Umbilical cord (tissue), 2 donors: ENCODE results near the gene STRIT1. TPM values are rescaled to one million over a fixed set of nuclear protein-coding genes. Genes with fewer than 3 reads are reported as not detected.

Experiments
- DNase-seq: peaks from one replicate; pipeline ENCODE4 v3.0.0-alpha.2; 2015; ENCODE audit warnings: low spot score
- total RNA-seq: library from RNA; depleted of rRNA; stranded (reverse); fragments of >200 nt; gene quantifications from one replicate; pipeline ENCODE4 v1.2.3, GENCODE V29; 2014; ENCODE audit warnings: low replicate concordance; ENCODE audit not compliant: insufficient read depth

STRIT1 gene
- total RNA-seq, result not detected

GRCh38 chr3:155293516-155293915 is at the start of gene STRIT1:
Gene STRIT1, minus strand, starts transcription at chr3:155293683.
- no peak for DNase-seq

DNA sequence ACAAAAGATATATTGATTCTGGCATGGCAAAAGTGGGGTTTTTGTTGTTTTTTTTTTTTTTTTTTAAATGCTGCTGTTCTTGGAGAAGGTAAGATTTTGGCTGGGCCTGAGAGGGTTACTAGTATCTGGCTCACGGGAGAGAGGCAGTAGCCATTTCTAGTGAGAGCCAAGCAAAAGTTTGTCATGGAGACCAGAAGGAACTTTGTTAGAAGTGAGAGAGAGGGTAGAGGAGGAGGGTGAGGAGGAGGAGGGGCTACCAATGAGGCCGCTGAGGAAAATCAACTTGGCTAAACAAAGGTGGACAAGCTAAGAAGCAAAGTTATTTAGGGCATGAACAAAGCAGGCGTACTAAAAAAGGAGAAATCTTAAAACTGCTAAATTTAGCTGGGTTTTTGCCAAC is 48.9 kb upstream of the STRIT1 start:
- no peak for DNase-seq

DNA sequence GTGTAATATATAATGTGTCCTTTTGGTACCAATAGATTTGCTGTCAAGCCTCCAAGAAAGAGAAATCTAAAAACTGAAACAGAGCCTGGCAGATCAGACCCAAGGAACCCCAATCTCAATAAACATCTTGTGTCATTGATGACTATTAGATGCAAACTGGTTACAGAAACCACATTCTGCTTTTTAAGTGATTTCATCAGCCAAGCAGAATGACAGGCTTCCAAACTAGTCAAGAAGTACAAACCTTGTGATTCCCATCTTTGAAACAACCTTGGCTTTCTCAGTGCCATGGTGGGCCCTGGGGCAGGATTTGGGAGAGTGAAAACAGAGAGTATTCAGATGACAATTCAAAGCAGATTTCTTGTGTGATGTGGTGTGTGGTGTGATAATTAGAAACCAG is 45.6 kb upstream of the STRIT1 start:
- DNase-seq, result no peak

- DNase-seq, result no peak
Observed at GRCh38 chr3:155335724-155336354, 42.4 kb upstream of the STRIT1 start.

DNA sequence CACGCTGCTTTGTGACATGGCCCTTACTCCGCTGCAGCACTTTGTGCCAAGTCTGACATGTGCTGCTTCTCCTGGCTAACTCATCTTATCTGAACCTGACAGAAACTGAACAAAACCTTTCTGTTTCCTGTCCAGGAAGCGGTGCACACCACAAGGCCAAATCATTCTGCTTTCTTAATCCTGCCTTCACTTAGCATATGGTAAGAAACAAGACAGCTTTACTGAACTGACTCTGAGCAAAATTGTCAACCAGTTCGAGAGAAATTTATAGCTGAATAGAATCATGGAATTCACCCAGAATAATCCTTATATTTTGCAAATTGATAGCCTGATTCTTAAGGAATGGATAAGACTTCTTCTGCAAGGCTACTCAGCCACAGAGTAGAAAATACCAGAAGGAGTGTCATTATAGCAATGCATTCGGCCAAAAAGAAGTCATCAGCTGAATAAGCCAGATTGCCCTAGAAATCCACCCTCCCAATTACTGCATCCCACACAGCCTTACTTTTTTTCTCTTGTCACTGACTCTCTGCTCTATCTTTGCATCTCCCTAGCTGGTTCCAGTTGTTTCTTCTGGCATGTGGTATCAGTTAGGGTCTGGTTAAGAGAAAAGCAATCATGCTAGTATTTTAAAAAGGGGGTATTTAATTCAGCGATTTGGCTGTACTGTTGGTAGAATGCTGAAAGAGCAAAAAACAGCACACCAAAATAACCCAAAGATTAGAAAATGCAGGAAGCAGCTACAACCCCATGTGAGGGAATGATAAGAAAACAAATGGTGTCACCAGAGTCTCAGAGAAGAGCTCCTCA is 41.6 kb upstream of the STRIT1 start:
- DNase-seq, result peak; percentile 92

- DNase-seq, result peak; percentile 32
Observed at GRCh38 chr3:155334215-155334913, 40.9 kb upstream of the STRIT1 start.

GRCh38 chr3:155332716-155333115 is 39.2 kb upstream of the STRIT1 start:
- peak; percentile 34 for DNase-seq

DNA sequence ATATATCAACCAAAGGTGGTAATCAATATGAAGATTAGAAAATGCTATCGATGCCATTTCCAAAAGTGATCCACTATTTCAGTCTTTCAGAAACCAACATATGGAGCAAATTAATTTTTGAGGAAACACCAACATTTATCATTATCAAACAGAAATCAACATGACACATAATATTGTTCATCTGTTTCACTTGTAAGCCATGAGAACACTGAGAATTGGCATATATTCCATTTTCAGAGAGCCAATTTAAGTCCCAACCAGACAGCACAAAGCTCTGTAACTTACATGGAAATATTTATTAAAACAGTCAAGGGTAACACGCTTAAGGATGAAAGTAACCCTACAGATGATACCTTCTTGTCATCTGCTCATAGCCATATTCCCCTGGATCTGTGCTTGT is 37.6 kb upstream of the STRIT1 start:
- DNase-seq, result peak; percentile 55

- peak; percentile 59 for DNase-seq
Observed at GRCh38 chr3:155330370-155330769, 36.9 kb upstream of the STRIT1 start.

- DNase-seq, result no peak
Observed at GRCh38 chr3:155329513-155330048, 36.1 kb upstream of the STRIT1 start.

DNA sequence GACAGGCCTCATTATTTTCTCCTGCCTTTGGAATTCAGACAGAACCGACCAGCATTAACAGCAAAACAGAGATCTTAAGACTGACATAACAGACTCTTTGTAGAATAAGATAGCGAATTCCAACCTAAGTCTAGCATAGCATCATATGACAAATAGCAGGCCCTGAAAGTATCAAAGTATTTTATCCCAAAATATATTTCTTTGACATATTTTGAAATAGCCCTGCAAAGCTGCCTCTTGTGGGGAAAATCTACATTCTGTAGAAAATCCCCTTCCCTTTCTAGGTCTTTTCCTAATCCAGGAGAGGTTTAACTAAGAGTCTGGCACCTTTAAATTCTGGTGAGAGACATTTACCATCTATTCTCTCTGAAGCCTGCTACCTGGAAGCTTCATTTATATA is 34.4 kb upstream of the STRIT1 start:
- peak; percentile 94 for DNase-seq

- no peak for DNase-seq
Observed at GRCh38 chr3:155327430-155327829, 33.9 kb upstream of the STRIT1 start.

- peak; percentile 45 for DNase-seq
Observed at GRCh38 chr3:155326901-155327300, 33.4 kb upstream of the STRIT1 start.

DNA sequence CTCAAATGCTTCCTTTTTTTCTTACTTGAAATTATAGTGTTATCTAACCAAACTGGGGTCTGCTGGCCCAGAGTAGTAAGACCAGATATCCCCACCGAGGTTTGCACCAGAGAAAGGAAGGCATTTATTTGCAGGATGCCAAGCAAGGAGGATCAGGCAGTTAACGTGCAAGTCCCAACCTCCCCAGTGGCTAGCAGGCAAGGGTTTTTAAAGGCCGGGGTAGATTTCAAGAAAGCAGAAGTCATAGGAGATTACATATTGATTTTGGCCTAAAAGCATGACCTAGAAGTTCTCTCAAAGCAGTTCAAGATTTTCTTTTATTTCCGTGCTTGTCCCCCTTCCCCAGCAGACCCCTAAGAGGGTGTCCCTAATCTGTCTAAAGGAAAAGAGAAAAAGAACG is 32.8 kb upstream of the STRIT1 start:
- no peak for DNase-seq

DNA sequence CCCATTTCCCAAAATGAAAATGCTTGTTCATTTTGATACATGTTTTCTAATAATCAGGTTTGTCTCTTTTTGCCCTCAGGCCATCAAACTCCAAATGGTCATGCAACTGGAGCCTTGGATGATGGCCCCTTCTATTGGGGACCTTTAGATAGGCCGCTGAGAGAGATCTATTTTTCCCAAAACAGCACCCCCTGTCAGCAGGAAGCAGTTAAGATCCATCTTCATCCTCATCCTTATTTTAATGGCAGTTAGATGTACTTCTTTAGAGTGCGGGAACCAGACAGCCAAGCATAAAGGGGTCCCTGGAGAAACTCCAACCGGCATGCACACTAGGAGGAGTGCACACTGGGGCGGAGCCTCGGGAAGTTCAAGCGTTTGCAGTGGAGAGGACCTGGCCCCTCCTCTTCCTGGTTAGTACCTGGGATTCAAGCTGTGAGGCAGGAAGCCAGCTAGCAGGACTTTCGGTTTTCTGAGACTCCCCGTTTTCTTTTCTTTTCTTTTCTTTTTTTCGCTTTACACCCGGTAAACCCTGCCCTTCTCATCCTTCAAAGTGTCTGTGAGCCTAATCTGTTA is 31.9 kb upstream of the STRIT1 start:
- DNase-seq, result no peak

- DNase-seq, result peak; percentile 90
Observed at GRCh38 chr3:155323063-155323666, 29.7 kb upstream of the STRIT1 start.

GRCh38 chr3:155321418-155321817 is 27.9 kb upstream of the STRIT1 start:
- peak; percentile 40 for DNase-seq

- no peak for DNase-seq
Observed at GRCh38 chr3:155320934-155321333, 27.5 kb upstream of the STRIT1 start.

- no peak for DNase-seq
Observed at GRCh38 chr3:155318740-155319139, 25.3 kb upstream of the STRIT1 start.

- DNase-seq, result no peak
Observed at GRCh38 chr3:155317211-155317610, 23.7 kb upstream of the STRIT1 start.

DNA sequence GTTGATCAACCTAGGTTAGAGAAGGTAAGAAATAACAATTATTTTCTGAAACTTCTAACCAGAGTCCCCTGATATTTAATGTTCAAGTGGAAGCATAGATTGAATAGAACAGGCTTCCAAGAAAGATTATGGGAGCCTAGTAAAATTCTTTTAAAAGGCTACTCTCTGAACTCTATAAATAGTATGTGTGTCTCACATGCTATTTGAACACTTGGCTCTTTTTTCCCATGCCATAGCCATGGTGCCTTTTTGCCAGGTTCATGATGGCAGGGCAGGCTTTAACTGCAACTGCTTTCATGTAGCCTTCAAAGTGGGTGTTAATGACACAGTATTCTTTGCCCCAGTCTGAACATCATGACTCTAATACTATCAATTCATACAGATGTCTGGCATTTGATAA is 22.9 kb upstream of the STRIT1 start:
- DNase-seq, result peak; percentile 63
